ENCODE data around the gene GAGE12G.
"Not testable (repeated sequence)": the region's sequence is repeated elsewhere in the genome, so short reads cannot be mapped to it uniquely, and the experiment has no call there.

Gene GAGE12G, protein sequence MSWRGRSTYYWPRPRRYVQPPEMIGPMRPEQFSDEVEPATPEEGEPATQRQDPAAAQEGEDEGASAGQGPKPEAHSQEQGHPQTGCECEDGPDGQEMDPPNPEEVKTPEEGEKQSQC

DNA sequence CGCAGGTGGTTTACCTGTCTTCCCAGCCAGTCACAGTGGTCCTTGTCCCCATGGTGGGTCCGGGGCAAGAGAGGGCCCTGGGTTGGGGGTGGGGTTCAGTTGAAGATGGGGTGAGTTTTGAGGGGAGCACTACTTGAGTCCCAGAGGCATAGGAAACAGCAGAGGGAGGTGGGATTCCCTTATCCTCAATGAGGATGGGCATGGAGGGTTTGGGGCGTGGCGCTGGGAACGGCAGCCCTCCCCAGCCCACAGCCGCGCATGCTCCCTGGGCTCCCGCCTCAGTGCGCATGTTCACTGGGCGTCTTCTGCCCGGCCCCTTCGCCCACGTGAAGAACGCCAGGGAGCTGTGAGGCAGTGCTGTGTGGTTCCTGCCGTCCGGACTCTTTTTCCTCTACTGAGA, at the start of gene GAGE12G:
TSS of gene GAGE12G (plus strand) at position 301 of the 400 bp plus-strand sequence. CDS start 1,155 bp downstream, outside the sequence.
- DNase-seq (ENCODE audit: low spot score): not testable (repeated sequence)

GRCh38 chrX:49531877-49532276, 38.3 kb upstream of the GAGE12G start, which contains the start of gene GAGE12C:
GAGE12C (plus strand) TSS chrX:49532177; CDS start chrX:49533332, 1,155 bp downstream.
- DNase-seq (ENCODE audit: low spot score): not testable (repeated sequence)

DNA sequence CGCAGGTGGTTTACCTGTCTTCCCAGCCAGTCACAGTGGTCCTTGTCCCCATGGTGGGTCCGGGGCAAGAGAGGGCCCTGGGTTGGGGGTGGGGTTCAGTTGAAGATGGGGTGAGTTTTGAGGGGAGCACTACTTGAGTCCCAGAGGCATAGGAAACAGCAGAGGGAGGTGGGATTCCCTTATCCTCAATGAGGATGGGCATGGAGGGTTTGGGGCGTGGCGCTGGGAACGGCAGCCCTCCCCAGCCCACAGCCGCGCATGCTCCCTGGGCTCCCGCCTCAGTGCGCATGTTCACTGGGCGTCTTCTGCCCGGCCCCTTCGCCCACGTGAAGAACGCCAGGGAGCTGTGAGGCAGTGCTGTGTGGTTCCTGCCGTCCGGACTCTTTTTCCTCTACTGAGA, 28.8 kb upstream of the GAGE12G start, which contains the start of gene GAGE12D:
TSS of gene GAGE12D (plus strand) at position 301 of the 400 bp plus-strand sequence. CDS start 1,155 bp downstream, outside the sequence.
- not testable (repeated sequence) for DNase-seq (ENCODE audit: low spot score)

GRCh38 chrX:49550989-49551388, 19.2 kb upstream of the GAGE12G start, which contains the start of gene GAGE12E:
GAGE12E (plus strand) TSS chrX:49551289; CDS start chrX:49552444, 1,155 bp downstream.
- DNase-seq (ENCODE audit: low spot score): not testable (repeated sequence)

DNA sequence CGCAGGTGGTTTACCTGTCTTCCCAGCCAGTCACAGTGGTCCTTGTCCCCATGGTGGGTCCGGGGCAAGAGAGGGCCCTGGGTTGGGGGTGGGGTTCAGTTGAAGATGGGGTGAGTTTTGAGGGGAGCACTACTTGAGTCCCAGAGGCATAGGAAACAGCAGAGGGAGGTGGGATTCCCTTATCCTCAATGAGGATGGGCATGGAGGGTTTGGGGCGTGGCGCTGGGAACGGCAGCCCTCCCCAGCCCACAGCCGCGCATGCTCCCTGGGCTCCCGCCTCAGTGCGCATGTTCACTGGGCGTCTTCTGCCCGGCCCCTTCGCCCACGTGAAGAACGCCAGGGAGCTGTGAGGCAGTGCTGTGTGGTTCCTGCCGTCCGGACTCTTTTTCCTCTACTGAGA, 9.7 kb upstream of the GAGE12G start, which contains the start of gene GAGE12F:
TSS of gene GAGE12F (plus strand) at position 301 of the 400 bp plus-strand sequence. CDS start 1,155 bp downstream, outside the sequence.
- DNase-seq (ENCODE audit: low spot score): not testable (repeated sequence)

DNA sequence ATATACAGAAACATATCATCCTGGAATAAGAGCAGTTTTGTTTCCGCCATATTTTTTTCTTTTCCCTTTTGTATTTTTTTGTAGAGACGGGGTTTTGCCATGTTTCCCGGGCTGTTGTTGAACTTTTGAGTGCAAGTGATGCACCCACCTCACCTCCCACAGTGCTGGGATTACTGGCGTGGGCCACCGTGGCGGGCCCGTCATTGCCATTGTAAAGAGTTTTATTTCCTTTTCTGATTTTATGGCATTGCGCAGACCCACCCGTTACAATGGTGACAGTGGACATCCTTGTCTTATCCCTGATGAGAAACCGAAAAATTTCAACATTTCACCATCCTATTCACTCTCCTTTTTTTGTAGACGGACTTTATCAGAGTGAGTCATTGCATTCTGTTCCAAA, 1.5 kb upstream of the GAGE12G start:
- DNase-seq (ENCODE audit: low spot score): not testable (repeated sequence)

- not testable (repeated sequence) for DNase-seq (ENCODE audit: low spot score)
Observed at GRCh38 chrX:49569152-49569551, 1.0 kb upstream of the GAGE12G start.

DNA sequence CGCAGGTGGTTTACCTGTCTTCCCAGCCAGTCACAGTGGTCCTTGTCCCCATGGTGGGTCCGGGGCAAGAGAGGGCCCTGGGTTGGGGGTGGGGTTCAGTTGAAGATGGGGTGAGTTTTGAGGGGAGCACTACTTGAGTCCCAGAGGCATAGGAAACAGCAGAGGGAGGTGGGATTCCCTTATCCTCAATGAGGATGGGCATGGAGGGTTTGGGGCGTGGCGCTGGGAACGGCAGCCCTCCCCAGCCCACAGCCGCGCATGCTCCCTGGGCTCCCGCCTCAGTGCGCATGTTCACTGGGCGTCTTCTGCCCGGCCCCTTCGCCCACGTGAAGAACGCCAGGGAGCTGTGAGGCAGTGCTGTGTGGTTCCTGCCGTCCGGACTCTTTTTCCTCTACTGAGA, 9.4 kb downstream of the GAGE12G start, which contains the start of gene GAGE12H:
TSS of gene GAGE12H (plus strand) at position 301 of the 400 bp plus-strand sequence. CDS start 1,155 bp downstream, outside the sequence.
- DNase-seq (ENCODE audit: low spot score): not testable (repeated sequence)

DNA sequence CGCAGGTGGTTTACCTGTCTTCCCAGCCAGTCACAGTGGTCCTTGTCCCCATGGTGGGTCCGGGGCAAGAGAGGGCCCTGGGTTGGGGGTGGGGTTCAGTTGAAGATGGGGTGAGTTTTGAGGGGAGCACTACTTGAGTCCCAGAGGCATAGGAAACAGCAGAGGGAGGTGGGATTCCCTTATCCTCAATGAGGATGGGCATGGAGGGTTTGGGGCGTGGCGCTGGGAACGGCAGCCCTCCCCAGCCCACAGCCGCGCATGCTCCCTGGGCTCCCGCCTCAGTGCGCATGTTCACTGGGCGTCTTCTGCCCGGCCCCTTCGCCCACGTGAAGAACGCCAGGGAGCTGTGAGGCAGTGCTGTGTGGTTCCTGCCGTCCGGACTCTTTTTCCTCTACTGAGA, 19.0 kb downstream of the GAGE12G start, which contains the start of gene GAGE2A:
TSS of gene GAGE2A (plus strand) at position 301 of the 400 bp plus-strand sequence. CDS start 1,155 bp downstream, outside the sequence.
- DNase-seq (ENCODE audit: low spot score): not testable (repeated sequence)

- not testable (repeated sequence) for DNase-seq (ENCODE audit: low spot score)
Observed at GRCh38 chrX:49589769-49590478, 19.7 kb downstream of the GAGE12G start.

DNA sequence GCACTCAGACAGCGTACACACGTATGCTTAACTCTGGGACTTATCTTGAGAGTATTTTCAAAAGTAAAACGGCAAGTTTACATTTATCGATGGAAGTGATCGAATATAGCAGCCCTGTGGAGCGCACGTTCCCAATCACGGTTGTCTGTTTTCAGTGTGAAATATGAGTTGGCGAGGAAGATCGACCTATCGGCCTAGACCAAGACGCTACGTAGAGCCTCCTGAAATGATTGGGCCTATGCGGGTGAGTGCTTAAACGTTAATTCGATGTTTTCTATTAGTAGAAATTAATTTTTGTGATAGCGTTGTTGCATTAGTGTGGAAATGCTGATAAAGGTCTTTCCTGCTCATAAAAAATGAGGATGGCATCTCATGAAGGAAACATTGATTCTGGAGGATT, 20.3 kb downstream of the GAGE12G start:
- not testable (repeated sequence) for DNase-seq (ENCODE audit: low spot score)

DNA sequence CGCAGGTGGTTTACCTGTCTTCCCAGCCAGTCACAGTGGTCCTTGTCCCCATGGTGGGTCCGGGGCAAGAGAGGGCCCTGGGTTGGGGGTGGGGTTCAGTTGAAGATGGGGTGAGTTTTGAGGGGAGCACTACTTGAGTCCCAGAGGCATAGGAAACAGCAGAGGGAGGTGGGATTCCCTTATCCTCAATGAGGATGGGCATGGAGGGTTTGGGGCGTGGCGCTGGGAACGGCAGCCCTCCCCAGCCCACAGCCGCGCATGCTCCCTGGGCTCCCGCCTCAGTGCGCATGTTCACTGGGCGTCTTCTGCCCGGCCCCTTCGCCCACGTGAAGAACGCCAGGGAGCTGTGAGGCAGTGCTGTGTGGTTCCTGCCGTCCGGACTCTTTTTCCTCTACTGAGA, 28.5 kb downstream of the GAGE12G start, which contains the start of gene GAGE1:
TSS of gene GAGE1 (plus strand) at position 301 of the 400 bp plus-strand sequence. CDS start 1,155 bp downstream, outside the sequence.
- DNase-seq (ENCODE audit: low spot score): not testable (repeated sequence)

DNA sequence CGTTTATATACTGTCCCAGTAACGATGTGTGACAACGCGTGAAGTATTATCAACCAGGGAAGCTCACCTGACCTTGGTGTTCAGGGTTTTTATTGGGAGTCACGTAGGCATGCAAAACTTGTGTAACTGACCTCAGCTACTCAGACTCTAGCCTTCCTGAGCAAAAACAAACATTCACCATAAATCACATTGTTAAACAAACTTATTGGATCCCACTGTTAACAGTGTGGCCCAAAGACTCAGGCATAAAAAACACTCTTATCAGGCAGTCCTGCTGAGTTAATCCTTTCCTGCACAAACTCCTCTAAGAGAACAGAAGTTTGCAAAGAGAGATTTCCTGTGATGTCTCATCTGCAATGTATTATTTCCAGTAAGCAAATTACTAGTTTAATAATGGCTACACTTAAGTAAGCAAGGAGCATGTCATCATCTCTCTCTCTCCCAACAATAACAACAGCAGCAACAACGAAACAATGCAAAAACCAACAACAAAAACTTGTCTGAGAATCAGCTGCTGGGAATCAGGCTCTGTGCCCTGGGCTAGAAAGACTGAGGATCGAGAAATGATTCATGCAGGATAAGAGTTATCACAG, 40.6 kb downstream of the GAGE12G start:
- DNase-seq (ENCODE audit: low spot score): no peak

GRCh38 chrX:49618574-49618973, 48.4 kb downstream of the GAGE12G start:
- DNase-seq (ENCODE audit: low spot score): no peak
